ENCODE results near the gene CDKN2D.
A peak's percentile ranks its signal among the peaks of the same experiment; 100 is the strongest.
"Not testable (repeated sequence)": the region's sequence is repeated elsewhere in the genome, so short reads cannot be mapped to it uniquely, and the experiment has no call there.

Gene CDKN2D

GRCh38 chr19:10553087-10553667 lies 15.6 kb downstream of the CDKN2D start:
- no peaks in the 10 kb centered on the region for H3K27me3 Mint-ChIP-seq
- peaks cover 64% of the 10 kb centered on the region for H3K36me3 Mint-ChIP-seq
- H3K9me3 Mint-ChIP-seq: no peaks in the 10 kb centered on the region
- no peak for DNase-seq
- CTCF ChIA-PET: interaction anchor here (0.8 to 2.5 kb wide), 13 partner anchors 9 to 282 kb away, joined by 3 to 11 read pairs (median 3); partner anchors contain the start of genes ICAM1 and KRI1
- peak overlapping the region; percentile 97 for H3K27ac Mint-ChIP-seq
- peaks cover 60% of the 10 kb centered on the region for H3K4me1 Mint-ChIP-seq
- H3K4me3 Mint-ChIP-seq: peak overlapping the region; percentile 66

DNA sequence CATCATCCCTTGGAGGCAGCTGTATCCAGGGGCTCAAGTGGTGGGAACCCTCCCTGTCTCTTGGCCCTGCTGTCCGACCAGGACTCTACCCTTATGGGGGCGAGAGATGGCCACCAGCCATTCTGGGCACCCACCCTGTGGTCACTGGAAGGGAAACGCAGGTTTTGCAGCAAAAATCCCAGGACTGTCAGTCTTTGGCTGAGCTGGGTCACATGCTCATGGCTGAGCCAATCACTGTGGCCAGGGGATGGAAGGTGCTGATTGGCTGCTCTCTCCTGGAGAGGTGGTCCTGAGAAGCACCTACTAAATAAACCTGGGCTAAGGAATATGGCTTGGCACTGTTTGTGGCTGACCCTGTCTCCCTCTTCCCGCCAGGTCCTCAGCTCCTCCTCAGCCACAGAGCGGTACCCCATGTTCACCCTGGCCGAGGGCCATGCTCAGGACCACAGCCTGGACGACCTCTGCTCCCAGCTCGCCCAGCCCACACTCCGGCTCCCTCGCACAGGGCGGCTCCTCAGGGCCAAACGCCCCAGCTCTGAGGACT lies 16.2 kb downstream of the CDKN2D start:
- CTCF ChIA-PET: interaction anchor here (0.8 to 2.5 kb wide), 12 partner anchors 11 to 281 kb away, joined by 3 to 12 read pairs (median 4); partner anchors contain the start of genes ICAM1 and KRI1
- H3K36me3 Mint-ChIP-seq: peaks cover 60% of the 10 kb centered on the region
- H3K27ac Mint-ChIP-seq: peak overlapping the region; percentile 97
- H3K4me3 Mint-ChIP-seq: no peak overlapping the region
- no peaks in the 10 kb centered on the region for H3K27me3 Mint-ChIP-seq
- H3K4me1 Mint-ChIP-seq: peaks cover 58% of the 10 kb centered on the region
- no peaks in the 10 kb centered on the region for H3K9me3 Mint-ChIP-seq
- peak; percentile 37 for DNase-seq

GRCh38 chr19:10551698-10552301 lies 17.0 kb downstream of the CDKN2D start:
- DNase-seq: peak; percentile 69
- no peak overlapping the region for H3K4me3 Mint-ChIP-seq
- no peaks in the 10 kb centered on the region for H3K27me3 Mint-ChIP-seq
- H3K9me3 Mint-ChIP-seq: no peaks in the 10 kb centered on the region
- CTCF ChIA-PET: interaction anchor here (1.0 to 2.1 kb wide), 7 partner anchors 10 to 281 kb away, joined by 3 to 12 read pairs (median 3); partner anchors contain the start of genes CDC37 and ICAM1
- H3K36me3 Mint-ChIP-seq: peaks cover 61% of the 10 kb centered on the region
- peak overlapping the region; percentile 97 for H3K27ac Mint-ChIP-seq
- H3K4me1 Mint-ChIP-seq: peaks cover 60% of the 10 kb centered on the region

GRCh38 chr19:10551006-10551405 lies 17.8 kb downstream of the CDKN2D start:
- peak overlapping the region; percentile 33 for H3K27ac Mint-ChIP-seq
- CTCF ChIA-PET: interaction anchor here (0.7 to 2.1 kb wide), 5 partner anchors 10 to 148 kb away, joined by 3 to 12 read pairs (median 4); partner anchors contain the start of gene CDC37
- DNase-seq, H3K4me3 Mint-ChIP-seq, H3K27me3 Mint-ChIP-seq, H3K9me3 Mint-ChIP-seq: not testable (repeated sequence)
- peaks cover 60% of the 10 kb centered on the region for H3K36me3 Mint-ChIP-seq
- peaks cover 58% of the 10 kb centered on the region for H3K4me1 Mint-ChIP-seq

DNA sequence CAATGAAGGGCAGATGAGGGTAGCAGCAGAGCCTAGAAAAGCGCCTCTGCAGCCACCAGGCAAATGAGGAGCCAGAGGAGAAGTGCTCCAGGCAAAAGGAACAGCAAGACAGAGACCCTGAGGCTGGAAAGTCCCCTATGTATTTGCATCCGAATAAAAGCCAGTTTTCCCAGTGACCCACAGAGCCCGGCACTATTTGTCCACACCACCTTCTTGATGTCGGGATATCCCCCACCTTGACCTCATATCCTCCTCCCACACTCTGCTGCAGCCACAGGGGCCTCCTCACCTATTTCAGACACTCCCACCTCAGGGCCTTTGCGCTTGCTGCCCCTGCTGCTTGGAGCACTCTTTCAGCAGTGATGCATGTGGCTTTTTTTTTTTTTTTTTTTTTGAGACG lies 18.4 kb downstream of the CDKN2D start:
- Mint-ChIP-seq H3K4me3 (no peak overlapping the region), H3K27ac (peak overlapping the region; percentile 64), H3K27me3 (no peaks in the 10 kb centered on the region), H3K9me3 (no peaks in the 10 kb centered on the region), H3K4me1 (peaks cover 51% of the 10 kb centered on the region), H3K36me3 (peaks cover 55% of the 10 kb centered on the region)
- DNase-seq: no peak
- CTCF ChIA-PET: interaction anchor here (1.5 kb wide), 1 partner anchor 147 kb away, joined by 3 read pairs; the partner anchor contains the start of gene CDC37

GRCh38 chr19:10549733-10550132 lies 19.0 kb downstream of the CDKN2D start:
- Mint-ChIP-seq H3K4me3 (no peak overlapping the region), H3K36me3 (peaks cover 59% of the 10 kb centered on the region), H3K9me3 (no peaks in the 10 kb centered on the region), H3K27ac (no peak overlapping the region), H3K4me1 (peaks cover 51% of the 10 kb centered on the region), H3K27me3 (no peaks in the 10 kb centered on the region)
- DNase-seq: no peak
- CTCF ChIA-PET: no interaction called here

- no peak overlapping the region for H3K27ac Mint-ChIP-seq
- DNase-seq: no peak
- CTCF ChIA-PET: no interaction called here
- no peaks in the 10 kb centered on the region for H3K9me3 Mint-ChIP-seq
- no peak overlapping the region for H3K4me3 Mint-ChIP-seq
- H3K4me1 Mint-ChIP-seq: peaks cover 47% of the 10 kb centered on the region
- peaks cover 51% of the 10 kb centered on the region for H3K36me3 Mint-ChIP-seq
- no peaks in the 10 kb centered on the region for H3K27me3 Mint-ChIP-seq
These were observed 20.0 kb downstream of the CDKN2D start for GRCh38 chr19:10548746-10549276.

DNA sequence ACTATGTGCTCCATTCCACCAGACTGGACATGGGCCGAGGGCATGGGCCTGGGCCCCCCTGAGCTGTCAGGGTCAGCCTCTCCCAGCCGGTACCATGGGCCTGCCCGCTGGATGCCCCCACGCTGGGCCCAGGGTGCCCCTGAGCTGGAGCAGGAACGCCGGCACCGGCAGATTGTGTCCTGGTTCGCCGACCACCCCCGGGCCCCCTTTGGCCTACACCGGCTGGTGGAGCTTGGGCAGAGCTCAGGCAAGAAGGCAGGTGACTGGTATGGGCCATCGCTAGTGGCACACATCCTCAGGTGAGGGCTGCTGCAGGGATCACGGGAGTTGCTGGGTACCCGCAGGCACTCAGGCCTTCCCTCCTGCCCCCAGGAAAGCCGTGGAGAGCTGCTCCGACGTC lies 22.0 kb downstream of the CDKN2D start:
- Mint-ChIP-seq H3K4me3 (no peak overlapping the region), H3K4me1 (peaks cover 33% of the 10 kb centered on the region), H3K27me3 (peaks cover 11% of the 10 kb centered on the region), H3K9me3 (no peaks in the 10 kb centered on the region), H3K27ac (no peak overlapping the region), H3K36me3 (peaks cover 34% of the 10 kb centered on the region)
- no peak for DNase-seq
- CTCF ChIA-PET: no interaction called here

DNA sequence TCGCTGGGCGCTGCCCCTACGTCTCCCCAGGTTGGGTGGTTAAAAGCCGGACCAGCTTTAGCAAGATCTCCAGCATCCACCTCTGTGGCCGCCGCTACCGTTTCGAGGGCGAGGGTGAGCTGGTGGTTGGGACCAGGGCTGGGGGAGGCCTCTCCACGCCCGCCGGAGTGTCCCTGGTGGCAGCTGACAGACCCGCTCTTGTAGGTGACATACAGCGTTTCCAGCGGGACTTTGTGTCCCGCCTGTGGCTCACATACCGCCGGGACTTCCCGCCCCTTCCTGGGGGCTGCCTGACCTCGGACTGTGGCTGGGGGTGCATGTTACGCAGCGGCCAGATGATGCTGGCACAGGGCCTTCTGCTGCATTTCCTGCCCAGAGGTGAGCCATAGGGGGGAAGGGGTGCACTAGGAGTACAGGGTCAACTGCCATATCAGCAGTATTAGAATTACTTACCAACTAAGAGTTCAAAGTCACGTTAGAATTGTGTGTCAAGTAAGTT lies 24.0 kb downstream of the CDKN2D start:
- CTCF ChIA-PET: no interaction called here

DNA sequence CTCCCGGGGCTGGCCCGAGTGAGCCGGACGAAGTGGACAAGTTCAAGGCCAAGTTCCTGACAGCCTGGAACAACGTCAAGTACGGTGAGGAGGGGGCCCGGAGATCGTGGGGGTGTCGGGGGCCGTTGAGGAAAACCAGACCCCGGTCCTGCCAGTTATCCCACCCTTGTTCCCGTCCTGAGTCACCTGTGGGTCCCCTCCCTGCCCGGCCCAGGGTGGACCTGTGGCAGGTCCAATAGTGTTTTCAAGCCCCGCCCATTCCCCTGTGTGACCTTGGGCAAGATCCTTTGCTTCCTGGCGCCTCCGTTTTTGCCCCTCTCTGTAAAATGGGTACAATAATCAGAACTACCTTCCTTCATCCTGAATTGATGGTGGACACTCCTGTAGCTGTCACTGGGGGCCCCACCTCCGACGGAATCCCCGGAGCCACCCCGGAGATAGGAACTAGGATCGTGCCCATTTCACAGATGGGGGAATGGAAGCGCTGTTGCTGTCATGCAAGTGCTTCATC lies 24.5 kb downstream of the CDKN2D start:
- H3K27ac Mint-ChIP-seq: peak overlapping the region; percentile 88
- H3K4me3 Mint-ChIP-seq: peak overlapping the region; percentile 89
- CTCF ChIA-PET: no interaction called here
- peaks cover 21% of the 10 kb centered on the region for H3K4me1 Mint-ChIP-seq
- H3K36me3 Mint-ChIP-seq: peaks cover 18% of the 10 kb centered on the region
- H3K9me3 Mint-ChIP-seq: no peaks in the 10 kb centered on the region
- peaks cover 36% of the 10 kb centered on the region for H3K27me3 Mint-ChIP-seq
- peak; percentile 58 for DNase-seq

More for the DNA sequence above, 24.0 kb downstream of the CDKN2D start:
- H3K27me3 Mint-ChIP-seq: peaks cover 31% of the 10 kb centered on the region
- H3K9me3 Mint-ChIP-seq: no peaks in the 10 kb centered on the region
- peaks cover 18% of the 10 kb centered on the region for H3K36me3 Mint-ChIP-seq
- peak overlapping the region; percentile 88 for H3K27ac Mint-ChIP-seq
- DNase-seq: peak; percentile 32
- H3K4me3 Mint-ChIP-seq: peak overlapping the region; percentile 89
- H3K4me1 Mint-ChIP-seq: peaks cover 21% of the 10 kb centered on the region

DNA sequence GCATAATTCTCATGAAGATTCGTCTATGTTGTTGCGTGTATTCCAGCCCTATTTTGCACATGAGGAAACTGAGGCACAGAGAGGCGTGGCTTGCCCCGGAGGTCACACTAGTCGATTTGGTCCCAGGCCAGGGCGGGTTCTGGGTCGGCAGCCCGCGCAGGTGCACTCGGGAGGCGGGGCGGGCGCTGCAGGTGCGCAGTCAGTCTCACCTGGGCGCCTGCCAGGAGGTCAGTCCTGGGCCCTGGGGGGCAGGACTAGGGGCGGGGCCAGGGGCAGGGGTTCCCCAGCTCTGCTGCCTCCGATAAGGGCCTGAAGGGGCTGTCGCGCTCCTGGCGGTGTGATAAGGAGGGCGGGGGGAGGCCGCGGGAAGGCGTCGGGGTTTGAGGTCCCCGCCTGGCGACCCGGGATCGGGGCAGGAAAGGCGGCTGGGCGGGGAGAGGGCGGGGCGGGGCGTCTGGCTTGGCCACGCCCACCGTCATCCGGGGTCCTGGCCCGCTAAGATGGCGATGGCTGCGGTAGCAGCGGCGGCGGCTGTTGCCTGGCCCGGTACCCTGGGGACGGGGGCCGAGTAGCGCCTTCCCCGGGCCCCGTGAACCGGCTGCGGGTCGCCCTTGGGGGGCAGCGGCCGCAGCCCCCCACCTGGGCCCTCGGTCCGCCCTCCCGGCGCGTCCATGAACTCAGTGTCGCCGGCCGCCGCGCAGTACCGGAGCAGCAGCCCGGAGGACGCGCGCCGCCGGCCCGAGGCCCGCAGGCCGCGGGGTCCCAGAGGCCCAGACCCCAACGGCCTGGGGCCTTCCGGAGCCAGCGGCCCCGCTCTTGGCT lies 25.1 kb downstream of the CDKN2D start, which contains the start of gene ATG4D:
Gene ATG4D, plus strand, starts transcription at position 485 of the 822 bp plus-strand sequence. Its CDS starts 187 bp downstream, at position 672.
- Mint-ChIP-seq H3K36me3 (peaks cover 15% of the 10 kb centered on the region), H3K27ac (peak within 1 kb of the TSS; percentile 88), H3K9me3 (no peaks in the 10 kb centered on the region), H3K27me3 (peaks cover 43% of the 10 kb centered on the region), H3K4me1 (peaks cover 25% of the 10 kb centered on the region), H3K4me3 (peak within 1 kb of the TSS; percentile 89)
- CTCF ChIA-PET: interaction anchor here (2.6 to 2.7 kb wide), 2 partner anchors 26 to 157 kb away, joined by 13 to 19 read pairs; partner anchors contain the start of genes CDKN2D and QTRT1
- DNase-seq: peak; percentile 87

DNA sequence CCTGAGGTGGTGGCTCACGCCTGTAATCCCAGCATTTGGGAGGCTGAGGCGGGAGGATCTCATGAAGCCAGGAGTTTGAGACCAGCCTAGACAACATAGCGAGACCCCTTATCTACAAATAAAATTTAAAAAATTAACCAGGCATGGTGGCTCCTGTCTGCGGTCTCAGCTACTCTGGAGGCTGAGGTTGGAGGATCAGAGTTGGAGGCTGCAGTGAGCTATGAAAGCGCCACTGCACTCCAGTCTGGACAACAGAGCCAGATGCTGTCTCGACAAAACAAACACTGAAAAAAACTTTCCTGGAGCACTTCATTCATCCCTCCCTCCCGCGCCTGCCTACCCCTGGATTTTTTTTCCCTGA lies 25.7 kb downstream of the CDKN2D start:
- CTCF ChIA-PET: interaction anchor here (1.0 to 2.7 kb wide), 6 partner anchors 11 to 157 kb away, joined by 3 to 19 read pairs (median 9); partner anchors contain the start of genes CDKN2D and QTRT1
- peaks cover 49% of the 10 kb centered on the region for H3K27me3 Mint-ChIP-seq
- no peaks in the 10 kb centered on the region for H3K9me3 Mint-ChIP-seq
- no peak for DNase-seq
- peak overlapping the region; percentile 85 for H3K27ac Mint-ChIP-seq
- peak overlapping the region; percentile 77 for H3K4me3 Mint-ChIP-seq
- H3K36me3 Mint-ChIP-seq: peaks cover 9% of the 10 kb centered on the region
- H3K4me1 Mint-ChIP-seq: peaks cover 26% of the 10 kb centered on the region

- H3K27me3 Mint-ChIP-seq: peaks cover 86% of the 10 kb centered on the region
- H3K27ac Mint-ChIP-seq, CTCF ChIA-PET, H3K36me3 Mint-ChIP-seq, DNase-seq, H3K9me3 Mint-ChIP-seq, H3K4me3 Mint-ChIP-seq: not testable (repeated sequence)
- H3K4me1 Mint-ChIP-seq: peaks cover 13% of the 10 kb centered on the region
These were observed 29.8 kb downstream of the CDKN2D start for GRCh38 chr19:10539016-10539415.

Data from activated naive CD4-positive, alpha-beta T cell treated with anti-CD3 and anti-CD28 coated beads, Interleukin-2, amount 10 ng/mL, durations not matched to agents 7 days and 5 days (primary cell).